IMR-90 (cell line): Measurements from ENCODE around the gene SPRED2. TPM values are rescaled to one million over a fixed set of nuclear protein-coding genes. Genes with fewer than 3 reads are reported as not detected.

Experiments used
- ATAC-seq: fragments of 200-7000 bp; cut with Tn5 transposase; 2 replicates; pipeline ENCODE4 v1.9.1; 2020; ENCODE audit warnings: low read depth, mild to moderate bottlenecking, moderate library complexity
- BruUV-seq: library from RNA; stranded (reverse); fragments of 400-500 nt; replicated peaks from 2 replicates; lab custom pipeline; 2021; lab: Mats Ljungman, UMichigan
- CTCF ChIA-PET: fragments of 300-600 bp; formaldehyde crosslinking; extraction: SDS; loops from one replicate; lab custom pipeline; 2021; ENCODE audit warnings: antibody characterized with exemption; lab: Yijun Ruan, JAX
- POLR2A ChIA-PET: fragments of 300-600 bp; sonication (Branson Sonifier 250); formaldehyde crosslinking; loops from one replicate; lab custom pipeline; 2022; ENCODE audit warnings: antibody characterized with exemption; ENCODE audit not compliant: unreplicated experiment; lab: Charles Lee
- DNase-seq: peaks from one replicate; pipeline ENCODE4 v3.0.0; 2013
- H2AFZ ChIP-seq: replicated peaks from 2 replicates; pipeline ENCODE3; 2013; ENCODE audit warnings: low read length, mild to moderate bottlenecking; ENCODE audit not compliant: poor library complexity
- H2AK5ac ChIP-seq: 2 replicates; pipeline ENCODE4 v1.6.1; 2013; ENCODE audit warnings: low read depth, low read length, inconsistent platforms
- H2AK9ac ChIP-seq: replicated peaks from 2 replicates; pipeline ENCODE3; 2013; ENCODE audit warnings: mild to moderate bottlenecking, low read depth, low read length, moderate library complexity; ENCODE audit not compliant: poor library complexity
- H2BK120ac ChIP-seq: 2 replicates; pipeline ENCODE4 v1.6.1; 2013; ENCODE audit warnings: low read depth, low read length, inconsistent platforms
- H2BK15ac ChIP-seq: 3 replicates; pipeline ENCODE4 v1.6.1; 2013; ENCODE audit warnings: low read depth, low read length, inconsistent platforms
- H2BK20ac ChIP-seq: 2 replicates; pipeline ENCODE4 v1.6.1; 2013; ENCODE audit warnings: low read depth, mild to moderate bottlenecking, inconsistent platforms, low read length, moderate library complexity
- H2BK5ac ChIP-seq: 2 replicates; pipeline ENCODE4 v1.6.1; 2013; ENCODE audit warnings: mild to moderate bottlenecking, low read depth, low read length, inconsistent platforms; ENCODE audit not compliant: poor library complexity, severe bottlenecking
- H3K14ac ChIP-seq: replicated peaks from 2 replicates; pipeline ENCODE4 v1.6.1; 2013; ENCODE audit warnings: low read depth, low read length, inconsistent platforms
- H3K18ac ChIP-seq: 2 replicates; pipeline ENCODE4 v1.6.1; 2013; ENCODE audit warnings: low read depth, low read length, control low read depth
- H3K23ac ChIP-seq: 2 replicates; pipeline ENCODE4 v1.6.1; 2013; ENCODE audit warnings: low read depth, low read length, inconsistent platforms
- H3K27ac ChIP-seq: 2 replicates; pipeline ENCODE4 v1.5.1; 2013; ENCODE audit warnings: mild to moderate bottlenecking, control low read depth, low read length; ENCODE audit not compliant: insufficient read depth
- H3K27me3 ChIP-seq: 2 replicates; pipeline ENCODE4 v1.6.1; 2013; ENCODE audit warnings: low read length; ENCODE audit not compliant: control insufficient read depth, insufficient read depth
- H3K36me3 ChIP-seq: 2 replicates; pipeline ENCODE4 v1.6.1; 2013; ENCODE audit warnings: low read length, mixed read lengths; ENCODE audit not compliant: control insufficient read depth, insufficient read depth
- H3K4ac ChIP-seq: 2 replicates; pipeline ENCODE4 v1.6.1; 2013; ENCODE audit warnings: low read depth, low read length, inconsistent platforms
- H3K4me1 ChIP-seq: 2 replicates; pipeline ENCODE4 v1.6.1; 2013; ENCODE audit warnings: low read length, mixed read lengths; ENCODE audit not compliant: control insufficient read depth, insufficient read depth
- H3K4me2 ChIP-seq: 2 replicates; pipeline ENCODE4 v1.6.1; 2013; ENCODE audit warnings: low read depth, mild to moderate bottlenecking, control low read depth, low read length, moderate library complexity
- H3K4me3 ChIP-seq: 2 replicates; pipeline ENCODE4 v1.5.1; 2013; ENCODE audit warnings: low read depth, mild to moderate bottlenecking, control low read depth, low read length, moderate library complexity; ENCODE audit not compliant: insufficient read depth
- H3K56ac ChIP-seq: 2 replicates; pipeline ENCODE4 v1.6.1; 2013; ENCODE audit warnings: low read length, inconsistent platforms; ENCODE audit not compliant: insufficient read depth; ENCODE audit errors: extremely low read depth
- H3K79me1 ChIP-seq, 2 experiments: 2 replicates each; pipeline ENCODE4 v1.6.1; 2013; ENCODE audit warnings: low read length in 2 of 2, inconsistent platforms in 1 of 2, low read depth in 1 of 2
- H3K9ac ChIP-seq: 2 replicates; pipeline ENCODE4 v1.6.1; 2013; ENCODE audit warnings: low read depth, low read length, control low read depth
- H3K9me1 ChIP-seq: 2 replicates; pipeline ENCODE4 v1.6.1; 2013; ENCODE audit warnings: low read length, inconsistent platforms; ENCODE audit not compliant: insufficient read depth
- H3K9me3 ChIP-seq: 2 replicates; pipeline ENCODE4 v1.6.1; 2013; ENCODE audit warnings: low read length; ENCODE audit not compliant: control insufficient read depth, insufficient read depth
- H4K20me1 ChIP-seq: 2 replicates; pipeline ENCODE4 v1.6.1; 2013; ENCODE audit warnings: low read length, inconsistent platforms; ENCODE audit not compliant: insufficient read depth
- H4K5ac ChIP-seq: 2 replicates; pipeline ENCODE4 v1.6.1; 2013; ENCODE audit warnings: mild to moderate bottlenecking, low read depth, low read length, control low read depth
- H4K8ac ChIP-seq, 2 experiments: 2 replicates each; pipeline ENCODE4 v1.6.1; 2013; ENCODE audit warnings: low read depth in 2 of 2, low read length in 2 of 2, control low read depth in 1 of 2, inconsistent platforms in 1 of 2
- H4K91ac ChIP-seq: 2 replicates; pipeline ENCODE4 v1.6.1; 2013; ENCODE audit warnings: low read depth, low read length, inconsistent platforms; ENCODE audit not compliant: insufficient read depth
- BHLHE40 ChIP-seq: fragments of 150-350 bp; IDR thresholded peaks from 2 replicates; pipeline ENCODE4 v1.6.1; 2016; ENCODE audit warnings: mild to moderate bottlenecking, low read depth, low read length
- CEBPB ChIP-seq: IDR thresholded peaks from 2 replicates; pipeline ENCODE4 v1.6.1; 2012; ENCODE audit warnings: low read depth, low read length, improper control_type of control experiment
- CHD1 ChIP-seq: IDR thresholded peaks from 2 replicates; pipeline ENCODE4 v1.6.1; 2012; ENCODE audit warnings: low read depth, low read length, improper control_type of control experiment
- CTCF ChIP-seq: conservative IDR thresholded peaks from 2 replicates; pipeline ENCODE4 v1.5.1; 2012; ENCODE audit warnings: mild to moderate bottlenecking, low read depth, low read length, improper control_type of control experiment
- MAFK ChIP-seq: IDR thresholded peaks from 2 replicates; pipeline ENCODE4 v1.6.1; 2012; ENCODE audit warnings: low read depth, low read length, improper control_type of control experiment
- MAZ ChIP-seq: IDR thresholded peaks from 2 replicates; pipeline ENCODE4 v1.6.1; 2012; ENCODE audit warnings: low read depth, mild to moderate bottlenecking, low read length, improper control_type of control experiment, moderate library complexity, borderline replicate concordance
- MXI1 ChIP-seq: IDR thresholded peaks from 2 replicates; pipeline ENCODE4 v1.6.1; 2012; ENCODE audit warnings: low read depth, mild to moderate bottlenecking, low read length, moderate library complexity, borderline replicate concordance
- NFE2L2 ChIP-seq: fragments of 150-350 bp; IDR thresholded peaks from 2 replicates; pipeline ENCODE4 v1.6.1; 2016; ENCODE audit warnings: low read depth, mild to moderate bottlenecking, low read length
- POLR2A ChIP-seq: IDR thresholded peaks from 2 replicates; pipeline ENCODE4 v1.6.1; 2012; ENCODE audit warnings: mild to moderate bottlenecking, low read depth, low read length
- RAD21 ChIP-seq: IDR thresholded peaks from 2 replicates; pipeline ENCODE4 v1.6.1; 2012; ENCODE audit warnings: low read length, improper control_type of control experiment
- RCOR1 ChIP-seq: IDR thresholded peaks from 2 replicates; pipeline ENCODE4 v1.6.1; 2012; ENCODE audit warnings: mild to moderate bottlenecking, low read length, improper control_type of control experiment; ENCODE audit not compliant: insufficient replicate concordance
- RFX5 ChIP-seq: IDR thresholded peaks from 2 replicates; pipeline ENCODE4 v1.8.0; 2012; ENCODE audit warnings: low read depth, mild to moderate bottlenecking, low read length, moderate library complexity
- SMC3 ChIP-seq: fragments of 150-350 bp; IDR thresholded peaks from 2 replicates; pipeline ENCODE4 v1.6.1; 2016; ENCODE audit warnings: low read depth, mild to moderate bottlenecking, antibody characterized with exemption, low read length, moderate library complexity
- WGBS, 2 experiments: methylation state at CpG; one replicate each; pipeline versions ENCODE4 v1.1.5 to v1.1.7; 2013; ENCODE audit warnings: missing lambda C conversion rate in 2 of 2; ENCODE audit not compliant: insufficient read length in 1 of 2; ENCODE audit errors: extremely low coverage in 2 of 2; 5-methylcytosine and 5-hydroxymethylcytosine counted together
- dilution Hi-C: fragments of 300-500 bp; cut with HindIII; formaldehyde crosslinking; loops from one replicate; pipeline ENCODE4 v1.14.3; 2018; ENCODE audit warnings: low sequenced_read_pairs; ENCODE audit not compliant: unreplicated experiment
- in situ Hi-C: fragments of 300-500 bp; cut with MboI; formaldehyde crosslinking; loops from 3 replicates; pipeline ENCODE4 v1.14.3; 2019; ENCODE audit warnings: low sequenced_read_pairs, inconsistent platforms, mixed read lengths
- intact Hi-C: fragments of 100-400 bp; cut with micrococcal nuclease; formaldehyde crosslinking; loops from 2 replicates; pipeline ENCODE4 v1.10.0; 2022
- polyA plus RNA-seq, 3 experiments: library from polyadenylated mRNA; depleted of rRNA; stranded (reverse); fragments of >200 nt; gene quantifications; 2 replicates each; pipeline ENCODE4 v1.2.3, GENCODE V29; 2012; ENCODE audit warnings: low replicate concordance in 1 of 3
- total RNA-seq: library from RNA; depleted of rRNA; stranded (reverse); fragments of >200 nt; gene quantifications from 2 replicates; pipeline ENCODE4 v1.2.3, GENCODE V29; 2012
- TF ChIP-seq, protein P1 (sequence below): fragments of 150-350 bp; IDR thresholded peaks from 2 replicates; pipeline ENCODE4 v1.6.1; 2016; ENCODE audit warnings: low read depth, mild to moderate bottlenecking, low read length, moderate library complexity, borderline replicate concordance
- TF ChIP-seq, protein P2 (sequence below): fragments of 150-350 bp; IDR thresholded peaks from 2 replicates; pipeline ENCODE4 v1.6.1; 2017; ENCODE audit warnings: mild to moderate bottlenecking, antibody characterized with exemption, low read length, low read depth

SPRED2 gene
- total and polyA plus RNA-seq, 2 of the 4 experiments (the other 2 are of a cell fraction): 4.8 to 18.7 TPM

DNA sequence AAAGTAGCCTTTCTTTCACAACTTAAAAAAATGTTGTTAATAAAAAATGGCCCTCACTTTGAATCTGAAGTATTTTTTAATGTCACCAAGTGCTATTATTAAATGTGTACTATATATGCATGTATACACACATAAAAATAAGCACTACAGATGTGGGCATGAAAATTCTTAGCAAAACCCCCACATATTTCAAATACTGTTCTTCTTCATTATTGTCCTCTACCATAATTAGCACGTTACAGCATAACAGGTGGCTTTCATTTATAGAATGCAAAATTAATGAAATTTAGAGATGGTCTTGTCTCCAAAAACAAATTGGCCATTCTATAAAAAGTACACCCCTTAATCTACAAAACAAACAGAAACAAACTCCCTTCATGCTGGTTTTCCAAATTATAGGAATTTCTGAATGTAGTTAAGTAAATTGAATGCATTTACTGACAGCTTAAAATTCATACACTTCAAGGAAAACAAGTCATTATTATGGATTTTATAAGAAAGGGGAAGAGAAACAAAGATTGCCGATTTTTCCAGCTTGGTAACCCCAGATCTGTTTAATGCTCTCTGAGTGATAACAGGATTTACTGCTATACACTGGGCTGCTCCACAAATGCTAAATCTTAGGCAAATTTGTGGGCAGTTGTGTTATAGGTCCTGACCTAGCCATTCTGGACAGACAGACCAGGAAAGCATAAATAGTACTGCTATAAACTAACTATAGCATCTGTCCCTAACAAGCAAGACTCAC is 67.2 kb downstream of the SPRED2 start:
- ChIA-PET CTCF (no interaction called here), POLR2A (no interaction called here)
- Histone ChIP-seq H3K27ac (no peak overlapping the region), H3K79me1 (peaks cover 27 to 68% of the 10 kb centered on the region in 2 experiments), H2BK20ac (no peak overlapping the region), H2BK5ac (no peak overlapping the region), H2AFZ (no peak overlapping the region), H3K4me2 (no peak overlapping the region), H4K91ac (0 out of 2 replicates have a peak overlapping the region, but pooled peaks have one; percentile 45), H3K18ac (no peak overlapping the region), H3K14ac (peak overlapping the region; percentile 50), H4K20me1 (peaks cover 39% of the 10 kb centered on the region; the same call in 1 of the 2 replicates), H3K56ac (no peak overlapping the region), H2AK9ac (no peak overlapping the region), H3K9me1 (peaks cover 11% of the 10 kb centered on the region), H3K36me3 (no peaks in the 10 kb centered on the region), H3K4ac (peak overlapping the region; percentile 64; the same call in 1 of the 2 replicates), H2AK5ac (no peak overlapping the region), H3K4me3 (no peak overlapping the region), H3K9ac (no peak overlapping the region), H3K23ac (no peak overlapping the region), H3K27me3 (no peaks in the 10 kb centered on the region), H3K9me3 (no peaks in the 10 kb centered on the region), H2BK15ac (peak overlapping the region; percentile 49; the same call in 1 of the 3 replicates), H2BK120ac (peak overlapping the region; percentile 52; the same call in 1 of the 2 replicates), H3K4me1 (peaks cover 14% of the 10 kb centered on the region), H4K5ac (no peak overlapping the region), H4K8ac (no peak overlapping the region)
- ATAC-seq (no peak), DNase-seq (no peak)
- in situ Hi-C loops: no loop called here
- no CpG with 5 or more reads among the region's 2 CpGs for WGBS, 2 experiments
- dilution Hi-C loops: no loop called here
- no TSS peak for BruUV-seq
- intact Hi-C loops: loop anchor here (5.0 kb wide), 2 partner anchors 67 to 83 kb away; partner anchors contain the start of gene SPRED2
- TF ChIP-seq SMC3 (no peak), CHD1 (no peak), RCOR1 (no peak), MAZ (no peak), NFE2L2 (no peak), RAD21 (no peak), CTCF (no peak), MXI1 (no peak), CEBPB (no peak), BHLHE40 (no peak), RFX5 (no peak), POLR2A (no peak), MAFK (no peak)
- TF ChIP-seq, protein P1, sequence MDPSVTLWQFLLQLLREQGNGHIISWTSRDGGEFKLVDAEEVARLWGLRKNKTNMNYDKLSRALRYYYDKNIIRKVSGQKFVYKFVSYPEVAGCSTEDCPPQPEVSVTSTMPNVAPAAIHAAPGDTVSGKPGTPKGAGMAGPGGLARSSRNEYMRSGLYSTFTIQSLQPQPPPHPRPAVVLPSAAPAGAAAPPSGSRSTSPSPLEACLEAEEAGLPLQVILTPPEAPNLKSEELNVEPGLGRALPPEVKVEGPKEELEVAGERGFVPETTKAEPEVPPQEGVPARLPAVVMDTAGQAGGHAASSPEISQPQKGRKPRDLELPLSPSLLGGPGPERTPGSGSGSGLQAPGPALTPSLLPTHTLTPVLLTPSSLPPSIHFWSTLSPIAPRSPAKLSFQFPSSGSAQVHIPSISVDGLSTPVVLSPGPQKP: no peak
- TF ChIP-seq, protein P2, sequence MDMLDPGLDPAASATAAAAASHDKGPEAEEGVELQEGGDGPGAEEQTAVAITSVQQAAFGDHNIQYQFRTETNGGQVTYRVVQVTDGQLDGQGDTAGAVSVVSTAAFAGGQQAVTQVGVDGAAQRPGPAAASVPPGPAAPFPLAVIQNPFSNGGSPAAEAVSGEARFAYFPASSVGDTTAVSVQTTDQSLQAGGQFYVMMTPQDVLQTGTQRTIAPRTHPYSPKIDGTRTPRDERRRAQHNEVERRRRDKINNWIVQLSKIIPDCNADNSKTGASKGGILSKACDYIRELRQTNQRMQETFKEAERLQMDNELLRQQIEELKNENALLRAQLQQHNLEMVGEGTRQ: no peak
